Panc1 (cell line): ENCODE measurements around the gene YIPF5. TPM values are rescaled to one million over a fixed set of nuclear protein-coding genes. Genes with fewer than 3 reads are reported as not detected.

Experiments used
- ATAC-seq: fragments of 200-7000 bp; cut with Tn5 transposase; 2 replicates; pipeline ENCODE4 v1.9.1; 2020; ENCODE audit warnings: mild to moderate bottlenecking, moderate library complexity
- BruUV-seq: library from RNA; stranded (reverse); fragments of 400-500 nt; replicated peaks from 2 replicates; lab custom pipeline; 2021; lab: Mats Ljungman, UMichigan
- CTCF ChIA-PET: fragments of 300-600 bp; sonication (Branson Sonifier 250); formaldehyde crosslinking; loops from one replicate; lab custom pipeline; 2022; ENCODE audit warnings: antibody characterized with exemption; lab: Charles Lee
- POLR2A ChIA-PET: fragments of 300-600 bp; sonication (Branson Sonifier 250); formaldehyde crosslinking; loops from one replicate; lab custom pipeline; 2022; ENCODE audit warnings: antibody characterized with exemption; lab: Charles Lee
- DNase-seq: peaks from one replicate; pipeline ENCODE4 v3.0.0-alpha.2; 2010; ENCODE audit warnings: low read depth, low spot score
- H3K27ac ChIP-seq: 2 replicates; pipeline ENCODE4 v1.5.1; 2011; ENCODE audit warnings: mild to moderate bottlenecking, low read length, inconsistent platforms
- H3K27me3 ChIP-seq: fragments of 200-500 bp; sonication (Bioruptor generic); 2 replicates; pipeline ENCODE4 v1.6.0; 2014; ENCODE audit warnings: low read length, inconsistent platforms; ENCODE audit not compliant: control insufficient read depth, insufficient read depth
- H3K36me3 ChIP-seq: fragments of 200-500 bp; sonication (Bioruptor generic); 2 replicates; pipeline ENCODE4 v1.5.1; 2014; ENCODE audit warnings: inconsistent platforms, mild to moderate bottlenecking, low read length, moderate library complexity; ENCODE audit not compliant: control insufficient read depth, insufficient read depth
- H3K4me1 ChIP-seq: 2 replicates; pipeline ENCODE4 v1.5.1; 2011; ENCODE audit warnings: inconsistent platforms, mild to moderate bottlenecking, low read length, moderate library complexity; ENCODE audit not compliant: control insufficient read depth, insufficient read depth
- H3K4me3 ChIP-seq, 2 experiments: 2 replicates each; pipeline ENCODE4 v1.5.1; 2011 to 2012; ENCODE audit warnings: low read depth in 2 of 2, low read length in 2 of 2, mild to moderate bottlenecking in 2 of 2, inconsistent platforms in 1 of 2, moderate library complexity in 1 of 2
- H3K9me3 ChIP-seq: fragments of 200-500 bp; sonication (Bioruptor generic); 2 replicates; pipeline ENCODE4 v1.5.1; 2014; ENCODE audit warnings: low read depth, mild to moderate bottlenecking, inconsistent platforms, low read length, moderate library complexity; ENCODE audit not compliant: control insufficient read depth, insufficient read depth
- POLR2AphosphoS5 ChIP-seq: IDR thresholded peaks from 2 replicates; pipeline ENCODE4 v1.6.1; 2012; ENCODE audit warnings: mild to moderate bottlenecking, low read depth, low read length, moderate library complexity
- SIN3A ChIP-seq: IDR thresholded peaks from 2 replicates; pipeline ENCODE4 v1.6.1; 2012; ENCODE audit warnings: low read depth, mild to moderate bottlenecking, low read length, moderate library complexity, borderline replicate concordance; ENCODE audit not compliant: insufficient read depth
- TCF7L2 ChIP-seq: IDR thresholded peaks from 2 replicates; pipeline ENCODE4 v1.6.1; 2011; ENCODE audit warnings: mild to moderate bottlenecking, low read depth, low read length, inconsistent platforms
- in situ Hi-C: cut with HindIII; loops from 2 replicates; pipeline ENCODE4 v1.10.0; 2016; ENCODE audit warnings: low sequenced_read_pairs, low pct_unique_long_range_greater_than_20kb
- intact Hi-C: fragments of 100-400 bp; cut with micrococcal nuclease; formaldehyde crosslinking; loops from one replicate; pipeline ENCODE4 v1.10.0; 2022; ENCODE audit not compliant: unreplicated experiment
- total RNA-seq: library from RNA; stranded (reverse); gene quantifications from one replicate; pipeline ENCODE4 v1.2.1, GENCODE V29; 2021; ENCODE audit not compliant: unreplicated experiment
- TF ChIP-seq, protein P1 (sequence below): fragments of 450-650 bp; IDR thresholded peaks from 2 replicates; pipeline ENCODE4 v1.5.1; 2017; ENCODE audit warnings: mild to moderate bottlenecking
- TF ChIP-seq, protein P2 (sequence below), 2 experiments: IDR thresholded peaks; 2 replicates each; pipeline ENCODE4 v1.6.1; 2011 to 2012; ENCODE audit warnings: low read depth in 2 of 2, control low read depth in 1 of 2, low read length in 1 of 2, mild to moderate bottlenecking in 1 of 2, moderate library complexity in 1 of 2; ENCODE audit not compliant: insufficient read depth in 1 of 2

The YIPF5 gene
- total RNA-seq, 1 experiment from 2014 or later: 43.4 TPM

DNA sequence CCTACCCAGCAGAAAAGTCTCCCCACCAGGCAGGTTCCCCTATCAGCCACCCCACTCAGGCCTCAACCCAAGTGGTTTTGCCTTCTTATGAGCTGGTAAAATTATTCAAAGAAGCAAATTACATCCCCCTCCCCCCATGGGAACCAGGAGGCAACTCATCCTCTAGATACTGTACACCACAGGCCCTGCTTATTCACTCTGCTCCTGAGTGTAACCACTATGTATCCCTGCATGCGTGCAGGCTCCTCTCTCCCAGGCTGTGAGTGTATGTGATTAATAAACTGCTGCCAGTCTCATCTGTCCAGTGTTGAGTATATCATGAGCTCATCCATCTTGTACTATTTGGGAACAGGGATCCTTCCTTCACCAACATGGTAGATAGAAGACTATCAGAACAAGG lies 8.8 kb upstream of the YIPF5 start:
- no peaks in the 10 kb centered on the region for H3K4me1 ChIP-seq
- ATAC-seq: no peak
- H3K9me3 ChIP-seq: no peaks in the 10 kb centered on the region
- H3K27me3 ChIP-seq: peaks cover 4% of the 10 kb centered on the region; the same call in 1 of the 2 replicates
- in situ Hi-C loops (no loop called here), intact Hi-C loops (no loop called here)
- no peaks in the 10 kb centered on the region for H3K36me3 ChIP-seq
- TF ChIP-seq, protein P1, sequence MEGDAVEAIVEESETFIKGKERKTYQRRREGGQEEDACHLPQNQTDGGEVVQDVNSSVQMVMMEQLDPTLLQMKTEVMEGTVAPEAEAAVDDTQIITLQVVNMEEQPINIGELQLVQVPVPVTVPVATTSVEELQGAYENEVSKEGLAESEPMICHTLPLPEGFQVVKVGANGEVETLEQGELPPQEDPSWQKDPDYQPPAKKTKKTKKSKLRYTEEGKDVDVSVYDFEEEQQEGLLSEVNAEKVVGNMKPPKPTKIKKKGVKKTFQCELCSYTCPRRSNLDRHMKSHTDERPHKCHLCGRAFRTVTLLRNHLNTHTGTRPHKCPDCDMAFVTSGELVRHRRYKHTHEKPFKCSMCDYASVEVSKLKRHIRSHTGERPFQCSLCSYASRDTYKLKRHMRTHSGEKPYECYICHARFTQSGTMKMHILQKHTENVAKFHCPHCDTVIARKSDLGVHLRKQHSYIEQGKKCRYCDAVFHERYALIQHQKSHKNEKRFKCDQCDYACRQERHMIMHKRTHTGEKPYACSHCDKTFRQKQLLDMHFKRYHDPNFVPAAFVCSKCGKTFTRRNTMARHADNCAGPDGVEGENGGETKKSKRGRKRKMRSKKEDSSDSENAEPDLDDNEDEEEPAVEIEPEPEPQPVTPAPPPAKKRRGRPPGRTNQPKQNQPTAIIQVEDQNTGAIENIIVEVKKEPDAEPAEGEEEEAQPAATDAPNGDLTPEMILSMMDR: no peak
- TF ChIP-seq POLR2AphosphoS5: no peak
- TF ChIP-seq TCF7L2: no peak
- TF ChIP-seq SIN3A: no peak
- ChIA-PET CTCF (no interaction called here), POLR2A (no interaction called here)
- DNase-seq: no peak
- BruUV-seq: no TSS peak
- no peak overlapping the region for H3K4me3 ChIP-seq
- no peak overlapping the region for H3K27ac ChIP-seq

DNA sequence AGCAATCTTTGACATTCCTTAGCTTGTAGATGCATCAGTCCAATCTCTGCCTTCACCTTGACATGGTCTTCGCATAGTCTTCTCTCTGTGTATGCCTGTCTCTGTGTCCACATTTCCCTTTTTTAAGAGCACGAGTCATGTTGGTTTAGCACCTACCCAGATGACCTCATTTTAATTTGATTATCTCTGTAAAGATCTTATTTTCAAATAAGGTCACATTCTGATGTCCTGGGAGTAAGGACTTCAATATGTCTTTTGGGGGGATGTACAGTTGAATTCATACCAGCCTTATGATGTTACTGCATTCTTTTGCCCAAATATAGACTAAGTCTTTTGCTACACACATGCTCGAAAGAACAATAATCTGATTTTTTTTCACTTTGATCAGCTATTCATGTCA lies 7.1 kb upstream of the YIPF5 start:
- ChIA-PET CTCF (no interaction called here), POLR2A (no interaction called here)
- DNase-seq: no peak

More for the DNA sequence above, 7.1 kb upstream of the YIPF5 start:
- Histone ChIP-seq H3K27ac (no peak overlapping the region), H3K36me3 (no peaks in the 10 kb centered on the region), H3K4me3 (no peak overlapping the region), H3K4me1 (no peaks in the 10 kb centered on the region), H3K9me3 (no peaks in the 10 kb centered on the region), H3K27me3 (peaks cover 4% of the 10 kb centered on the region; the same call in 1 of the 2 replicates)
- no TSS peak for BruUV-seq
- no peak for ATAC-seq
- intact Hi-C loops: no loop called here
- TF ChIP-seq POLR2AphosphoS5 (no peak), TCF7L2 (no peak), SIN3A (no peak)
- TF ChIP-seq, protein P2, sequence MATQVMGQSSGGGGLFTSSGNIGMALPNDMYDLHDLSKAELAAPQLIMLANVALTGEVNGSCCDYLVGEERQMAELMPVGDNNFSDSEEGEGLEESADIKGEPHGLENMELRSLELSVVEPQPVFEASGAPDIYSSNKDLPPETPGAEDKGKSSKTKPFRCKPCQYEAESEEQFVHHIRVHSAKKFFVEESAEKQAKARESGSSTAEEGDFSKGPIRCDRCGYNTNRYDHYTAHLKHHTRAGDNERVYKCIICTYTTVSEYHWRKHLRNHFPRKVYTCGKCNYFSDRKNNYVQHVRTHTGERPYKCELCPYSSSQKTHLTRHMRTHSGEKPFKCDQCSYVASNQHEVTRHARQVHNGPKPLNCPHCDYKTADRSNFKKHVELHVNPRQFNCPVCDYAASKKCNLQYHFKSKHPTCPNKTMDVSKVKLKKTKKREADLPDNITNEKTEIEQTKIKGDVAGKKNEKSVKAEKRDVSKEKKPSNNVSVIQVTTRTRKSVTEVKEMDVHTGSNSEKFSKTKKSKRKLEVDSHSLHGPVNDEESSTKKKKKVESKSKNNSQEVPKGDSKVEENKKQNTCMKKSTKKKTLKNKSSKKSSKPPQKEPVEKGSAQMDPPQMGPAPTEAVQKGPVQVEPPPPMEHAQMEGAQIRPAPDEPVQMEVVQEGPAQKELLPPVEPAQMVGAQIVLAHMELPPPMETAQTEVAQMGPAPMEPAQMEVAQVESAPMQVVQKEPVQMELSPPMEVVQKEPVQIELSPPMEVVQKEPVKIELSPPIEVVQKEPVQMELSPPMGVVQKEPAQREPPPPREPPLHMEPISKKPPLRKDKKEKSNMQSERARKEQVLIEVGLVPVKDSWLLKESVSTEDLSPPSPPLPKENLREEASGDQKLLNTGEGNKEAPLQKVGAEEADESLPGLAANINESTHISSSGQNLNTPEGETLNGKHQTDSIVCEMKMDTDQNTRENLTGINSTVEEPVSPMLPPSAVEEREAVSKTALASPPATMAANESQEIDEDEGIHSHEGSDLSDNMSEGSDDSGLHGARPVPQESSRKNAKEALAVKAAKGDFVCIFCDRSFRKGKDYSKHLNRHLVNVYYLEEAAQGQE (IDR thresholded peaks at IDR 0.05; ENCODE audit: insufficient read depth in 1 of 2, low read depth in 2 of 2, low read length in 1 of 2): no peak
- TF ChIP-seq, protein P1: no peak
- in situ Hi-C loops: no loop called here
